Stimulated activated CD8-positive, alpha-beta memory T cell treated with anti-CD3 and anti-CD28 coated beads, Interleukin-7, amount 100 ng/mL, for 24 hours (primary cell): ENCODE data around the gene ENTPD8.
"Not testable (repeated sequence)": the region's sequence is repeated elsewhere in the genome, so short reads cannot be mapped to it uniquely, and the experiment has no call there.

Source experiments
- DNase-seq: peaks from one replicate; pipeline ENCODE4 v3.0.0-alpha.2; 2020; ENCODE audit warnings: low read depth

The ENTPD8 gene

GRCh38 chr9:137458194-137459151 is 17.3 kb upstream of the ENTPD8 start:
- DNase-seq, result no peak

- no peak for DNase-seq
These were observed 16.4 kb upstream of the ENTPD8 start for GRCh38 chr9:137457406-137458193.

- DNase-seq, result no peak
These were observed 15.8 kb upstream of the ENTPD8 start for GRCh38 chr9:137456864-137457405.

GRCh38 chr9:137456061-137456863 is 15.1 kb upstream of the ENTPD8 start:
- DNase-seq, result no peak

GRCh38 chr9:137455359-137455991 is 14.3 kb upstream of the ENTPD8 start:
- no peak for DNase-seq

GRCh38 chr9:137454597-137455358 is 13.6 kb upstream of the ENTPD8 start:
- no peak for DNase-seq

GRCh38 chr9:137454145-137454596 is 13.0 kb upstream of the ENTPD8 start:
- DNase-seq, result no peak

GRCh38 chr9:137453643-137454081 is 12.5 kb upstream of the ENTPD8 start:
- DNase-seq, result no peak

GRCh38 chr9:137452761-137453642 is 11.8 kb upstream of the ENTPD8 start:
- DNase-seq, result no peak

GRCh38 chr9:137452006-137452760 is 11.0 kb upstream of the ENTPD8 start:
- no peak for DNase-seq

GRCh38 chr9:137451264-137452005 is 10.3 kb upstream of the ENTPD8 start:
- not testable (repeated sequence) for DNase-seq

GRCh38 chr9:137450539-137451222 is 9.5 kb upstream of the ENTPD8 start:
- not testable (repeated sequence) for DNase-seq

GRCh38 chr9:137449931-137450538 is 8.9 kb upstream of the ENTPD8 start:
- no peak for DNase-seq

GRCh38 chr9:137449081-137449844 is 8.1 kb upstream of the ENTPD8 start:
- no peak for DNase-seq

- no peak for DNase-seq
These were observed 7.4 kb upstream of the ENTPD8 start for GRCh38 chr9:137448602-137448962.
